ENCODE measurements around the gene CHRM2.

The CHRM2 gene

DNA sequence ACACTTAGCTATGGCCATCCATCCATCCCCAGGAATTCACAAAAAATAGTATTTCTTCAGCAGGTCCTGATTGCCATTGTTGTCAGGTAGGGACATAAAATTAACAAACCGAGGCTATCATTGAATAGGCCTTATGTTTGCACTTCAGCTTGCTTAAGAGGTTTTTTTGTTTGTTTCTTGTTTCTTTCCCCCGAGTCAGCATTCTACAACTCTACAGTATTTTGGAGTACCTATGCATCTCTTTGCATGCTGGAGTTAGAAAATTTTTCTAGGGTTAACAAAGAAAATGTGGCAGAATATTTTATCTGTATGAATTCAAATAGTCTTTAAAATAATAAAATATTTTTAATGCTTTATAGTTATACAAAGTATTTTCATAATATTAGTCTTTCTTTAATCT lies 26.3 kb downstream of the CHRM2 start:
- DNase-seq (no peak), ATAC-seq (no peak)

GRCh38 chr7:136897676-136898075 lies 29.2 kb downstream of the CHRM2 start:
- ATAC-seq: no peak
- DNase-seq: no peak

DNA sequence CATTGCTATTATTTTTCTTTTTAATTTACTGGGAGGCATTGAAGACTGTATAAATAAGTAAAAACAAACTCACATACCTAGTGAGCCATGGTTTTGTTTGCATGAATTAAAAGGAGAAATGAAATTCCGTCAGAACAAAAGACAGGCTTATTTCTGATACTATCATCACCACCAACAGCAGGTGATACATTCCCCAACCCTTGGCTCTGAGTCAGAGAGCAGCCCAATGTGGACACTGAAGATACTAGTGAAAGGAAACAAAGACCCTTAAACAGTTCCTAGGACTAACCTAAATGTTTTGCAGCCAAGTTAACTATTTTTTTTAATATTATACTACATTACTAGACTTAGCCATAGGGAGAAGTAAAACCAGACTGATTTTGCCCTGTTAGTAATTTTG lies 31.6 kb downstream of the CHRM2 start:
- no peak for DNase-seq

GRCh38 chr7:136910771-136911170 lies 42.3 kb downstream of the CHRM2 start:
- DNase-seq (no peak), ATAC-seq (no peak)

More for the DNA sequence above, 31.6 kb downstream of the CHRM2 start:
- ATAC-seq: no peak

DNA sequence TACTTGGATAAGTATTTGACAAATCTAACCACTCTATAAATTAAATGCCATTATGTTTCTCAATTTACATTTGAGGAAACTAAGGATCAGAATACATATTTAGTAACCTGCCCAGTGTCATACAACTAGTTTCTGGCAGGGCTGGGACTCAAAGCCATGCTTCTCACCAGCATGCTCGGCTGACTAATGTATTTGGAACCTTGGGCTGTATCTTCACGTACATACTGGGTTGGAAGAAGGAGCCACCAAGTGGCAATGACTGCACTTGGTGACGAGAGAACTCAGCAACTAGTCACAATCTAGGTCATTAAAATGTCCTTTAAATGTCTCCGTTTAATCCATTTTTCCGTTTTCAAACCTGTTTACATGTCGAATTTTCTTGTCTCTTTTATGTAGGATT lies 42.9 kb downstream of the CHRM2 start:
- DNase-seq (no peak), ATAC-seq (no peak)

DNA sequence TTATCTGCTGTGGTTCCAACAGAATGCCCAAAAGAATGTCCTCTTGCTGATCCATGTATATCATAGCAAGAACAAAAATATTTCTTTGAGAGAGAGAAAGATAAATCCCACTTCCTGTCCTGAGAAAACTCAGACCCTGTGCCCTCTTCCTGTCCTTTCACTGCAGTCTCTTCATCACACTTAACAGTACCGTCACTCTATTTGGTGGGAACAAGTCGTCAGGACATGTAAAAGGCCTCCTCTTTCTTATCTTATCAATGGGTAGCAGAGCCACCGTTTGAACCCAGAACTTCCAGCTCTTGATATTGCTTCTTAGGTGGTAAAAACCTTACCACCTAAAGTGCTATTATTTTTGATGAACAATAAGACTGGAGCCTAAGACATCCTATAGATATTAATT lies 43.9 kb downstream of the CHRM2 start:
- DNase-seq: no peak
- ATAC-seq: no peak

GRCh38 chr7:136914016-136914415 lies 45.6 kb downstream of the CHRM2 start:
- ATAC-seq: no peak
- DNase-seq: no peak

GRCh38 chr7:136919820-136920219 lies 51.4 kb downstream of the CHRM2 start:
- ATAC-seq (no peak), DNase-seq (no peak)

- no peak for ATAC-seq
- no peak for DNase-seq
Measured at GRCh38 chr7:136923111-136923667, 54.7 kb downstream of the CHRM2 start.

DNA sequence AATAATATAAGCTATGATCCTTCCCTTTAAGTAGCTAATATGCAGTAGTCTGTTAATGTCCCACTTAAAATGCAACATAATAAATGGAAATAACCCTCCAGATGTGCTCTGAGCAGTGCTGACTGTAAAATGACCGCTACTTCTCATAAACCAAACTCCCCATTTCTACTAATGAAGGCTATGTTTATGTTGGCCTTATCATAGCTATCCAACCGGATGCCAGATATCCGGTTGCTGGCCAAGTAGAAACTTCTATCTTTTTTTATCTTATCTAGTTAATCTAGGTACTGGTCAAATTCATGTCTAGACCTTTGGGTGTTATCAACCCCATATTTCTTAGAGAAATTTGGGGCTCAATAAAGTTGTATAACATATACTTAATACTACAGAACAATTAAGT lies 56.6 kb downstream of the CHRM2 start:
- DNase-seq: no peak
- ATAC-seq: no peak

DNA sequence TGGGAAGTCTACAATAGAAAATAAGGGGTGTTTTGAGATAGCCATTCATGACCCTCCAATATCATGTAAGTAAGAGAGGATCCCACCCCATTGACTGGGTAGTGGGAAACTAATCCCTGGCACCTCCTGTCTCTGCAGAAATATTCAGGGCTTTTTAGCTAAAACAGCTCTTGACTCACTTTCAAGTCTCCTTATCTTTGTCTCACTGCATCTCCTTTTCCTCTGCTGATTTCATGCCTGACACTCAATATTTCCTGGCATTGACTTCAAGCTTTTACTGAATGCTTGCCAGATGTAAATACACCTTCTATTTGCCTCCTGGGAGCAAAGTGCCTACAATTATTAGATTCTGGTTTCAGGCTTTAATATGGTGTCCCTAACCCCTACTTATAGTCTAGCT lies 57.1 kb downstream of the CHRM2 start:
- ATAC-seq (no peak), DNase-seq (no peak)

DNA sequence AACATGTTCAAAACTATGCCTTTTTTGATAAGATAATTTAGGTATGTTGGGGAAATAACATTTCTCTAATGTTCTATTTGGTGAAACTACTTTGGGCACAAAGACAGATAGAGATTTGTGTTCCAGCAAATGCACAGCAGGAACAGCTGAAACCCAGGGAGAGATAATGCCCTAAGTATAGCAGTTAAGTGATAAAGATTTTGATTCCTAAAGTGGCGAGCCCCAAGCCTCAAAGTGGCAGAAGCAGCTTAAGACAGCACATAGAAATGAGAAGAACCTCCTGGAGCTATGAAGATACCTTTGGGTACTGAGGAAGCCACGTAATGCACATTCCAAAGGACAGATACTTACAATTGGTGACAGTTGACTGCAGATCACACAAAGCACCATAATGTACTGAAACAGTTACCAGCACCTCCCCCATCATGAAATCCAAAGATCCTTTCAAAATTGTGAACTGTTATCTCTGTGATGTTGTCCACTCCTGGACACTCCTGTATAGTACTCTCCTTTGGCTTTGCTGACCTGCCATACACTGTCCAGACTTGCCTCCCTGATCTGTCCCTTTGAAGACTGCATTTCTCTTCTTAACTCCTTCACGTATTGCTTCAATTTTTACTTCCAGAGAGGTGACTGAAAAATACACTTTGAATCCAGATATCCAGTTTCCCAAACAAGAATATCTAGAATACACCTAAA lies 62.9 kb downstream of the CHRM2 start:
- ATAC-seq: no peak
- DNase-seq: no peak

GRCh38 chr7:136937436-136937835 lies 69.0 kb downstream of the CHRM2 start:
- no peak for DNase-seq
- no peak for ATAC-seq

- ATAC-seq: no peak
- no peak for DNase-seq
Measured at GRCh38 chr7:136938476-136938875, 70.0 kb downstream of the CHRM2 start.

DNA sequence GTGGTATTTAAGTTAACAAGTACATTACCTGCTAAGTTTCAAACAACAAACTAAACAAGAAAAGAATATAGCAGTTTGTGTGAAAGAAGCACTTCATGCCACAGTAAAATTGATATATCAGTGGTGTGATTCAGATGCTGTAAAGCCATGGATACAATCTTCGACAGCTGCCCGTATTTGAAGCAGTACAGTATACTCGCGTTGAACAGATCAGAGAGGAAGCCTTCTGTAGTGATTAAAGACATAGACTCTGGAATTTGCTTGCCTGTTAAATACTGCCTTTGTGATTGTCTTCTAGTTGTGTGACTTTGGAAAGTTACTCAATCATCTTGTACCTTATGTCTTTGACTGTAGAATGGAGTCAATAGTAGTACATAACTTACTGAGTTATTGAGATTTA lies 71.7 kb downstream of the CHRM2 start:
- no peak for DNase-seq
- no peak for ATAC-seq

GRCh38 chr7:136940917-136941316 lies 72.5 kb downstream of the CHRM2 start:
- ATAC-seq: no peak
- no peak for DNase-seq

GRCh38 chr7:136941816-136942215 lies 73.4 kb downstream of the CHRM2 start:
- DNase-seq (no peak), ATAC-seq (no peak)

DNA sequence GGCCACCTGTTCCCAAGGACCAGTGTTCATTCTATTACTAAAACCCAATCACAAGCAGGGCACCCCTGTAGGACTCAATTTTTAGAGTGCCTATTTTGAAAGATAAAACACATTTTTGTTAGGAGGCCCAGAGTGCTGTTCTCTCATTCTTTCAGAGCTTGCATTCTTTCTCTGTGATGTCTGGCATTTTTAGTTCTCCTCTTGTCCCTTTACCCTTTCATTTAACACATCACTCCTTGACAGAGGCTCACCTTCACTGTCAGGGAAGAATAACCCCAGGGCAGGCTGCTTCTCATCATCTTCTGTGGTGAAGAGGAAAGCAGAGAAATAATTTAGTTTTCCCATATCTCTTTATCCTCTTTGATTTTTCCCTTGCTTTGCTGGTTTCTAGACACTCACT lies 73.9 kb downstream of the CHRM2 start:
- ATAC-seq: no peak
- DNase-seq: no peak

DNA sequence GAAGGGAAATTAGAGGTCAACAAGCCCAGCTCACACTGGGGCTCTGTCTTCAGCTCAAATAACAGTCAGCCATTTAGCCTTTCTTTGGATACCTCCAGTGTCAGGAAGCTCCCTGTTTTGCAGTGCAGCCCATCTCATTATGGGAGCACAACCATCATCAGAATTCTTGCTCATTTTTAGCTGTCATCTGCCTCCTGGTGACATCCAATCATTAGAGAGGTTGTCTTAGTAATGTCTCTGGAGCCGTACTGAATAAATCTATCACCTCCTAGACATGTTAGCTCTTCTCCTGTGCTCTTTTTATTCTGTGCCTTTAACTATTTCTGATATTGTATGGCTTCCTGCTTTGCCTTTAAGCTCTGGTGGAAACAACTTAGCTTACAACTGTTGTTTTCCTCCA lies 74.5 kb downstream of the CHRM2 start:
- ATAC-seq (no peak), DNase-seq (no peak)

- DNase-seq: no peak
- no peak for ATAC-seq
Measured at GRCh38 chr7:136947347-136947746, 78.9 kb downstream of the CHRM2 start.

DNA sequence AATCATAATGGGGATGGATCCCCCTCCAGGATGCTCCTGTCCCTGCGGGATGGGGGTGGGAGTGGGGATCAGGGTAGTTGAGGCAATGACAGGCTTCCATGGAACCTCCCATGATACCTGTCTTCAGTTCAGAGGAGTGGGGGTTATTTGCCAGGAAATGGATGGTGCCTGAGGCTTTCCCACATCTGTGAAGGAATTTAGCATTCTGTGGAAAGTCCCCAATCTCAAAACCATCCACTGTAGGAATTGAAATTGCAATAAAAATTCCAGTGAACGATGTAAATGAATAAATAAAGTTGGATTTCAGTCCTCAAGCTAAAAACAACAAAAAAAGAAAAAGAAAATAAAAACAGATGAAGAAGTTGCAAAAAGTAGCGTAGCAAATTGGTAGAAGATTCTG lies 81.9 kb downstream of the CHRM2 start:
- ATAC-seq (no peak), DNase-seq (no peak)

- ATAC-seq (no peak), DNase-seq (no peak)
Measured at GRCh38 chr7:136953386-136953785, 84.9 kb downstream of the CHRM2 start.

- DNase-seq: no peak
- ATAC-seq: no peak
Measured at GRCh38 chr7:136956232-136956631, 87.8 kb downstream of the CHRM2 start.

- DNase-seq (no peak), ATAC-seq (no peak)
Measured at GRCh38 chr7:136956671-136957070, 88.2 kb downstream of the CHRM2 start.

GRCh38 chr7:136957391-136957790 lies 88.9 kb downstream of the CHRM2 start:
- DNase-seq: no peak
- ATAC-seq: no peak
